Motor neuron (in vitro differentiated cells): ENCODE data around the gene WEE1. TPM values are rescaled to one million over a fixed set of nuclear protein-coding genes. Genes with fewer than 3 reads are reported as not detected.

Experiments used
- ATAC-seq, 8 experiments: fragments of 200-7000 bp; cut with Tn5 transposase; replicated peaks in 6 of 8; 2 replicates each; pipeline ENCODE4 v1.8.0; 2021; ENCODE audit warnings: mild to moderate bottlenecking in 8 of 8, moderate library complexity in 8 of 8
- H3K27ac ChIP-seq, 2 donors: fragments of 250-450 bp; sonication (Bioruptor Pico); 2 replicates each; pipeline ENCODE4 v1.9.0; 2021; ENCODE audit warnings: antibody characterized with exemption in 2 of 2, mild to moderate bottlenecking in 2 of 2, moderate library complexity in 1 of 2
- H3K4me1 ChIP-seq, 2 donors: fragments of 250-450 bp; sonication (Bioruptor Pico); replicated peaks in 1 of 2; 2 replicates each; pipeline ENCODE4 v1.6.1; 2021; ENCODE audit warnings: antibody characterized with exemption in 2 of 2, mild to moderate bottlenecking in 2 of 2, moderate library complexity in 1 of 2
- H3K4me3 ChIP-seq, 5 donors: fragments of 250-450 bp; sonication (Bioruptor Pico); 2 replicates each; pipeline ENCODE4 v1.9.0; 2021; ENCODE audit warnings: antibody characterized with exemption in 5 of 5, mild to moderate bottlenecking in 5 of 5, moderate library complexity in 4 of 5
- WGBS, 10 experiments: fragments of 450-650 bp; shearing (Covaris generic); methylation state at CpG; one replicate each; pipeline ENCODE4 v1.0.0; 2022; 5-methylcytosine and 5-hydroxymethylcytosine counted together
- in situ Hi-C, 9 experiments: fragments of 400-800 bp; cut with MboI; loops; one replicate each; pipeline ENCODE4 v1.15.0; 2021; ENCODE audit warnings: low sequenced_read_pairs in 9 of 9, low pct_unique_long_range_greater_than_20kb in 2 of 9; ENCODE audit not compliant: unreplicated experiment in 9 of 9
- total RNA-seq, 8 experiments: library from RNA; unstranded; fragments of 300-600 nt; gene quantifications; 2 replicates each; pipeline versions ENCODE4 v1.2.3 to v1.2.4, GENCODE V29; 2022

The WEE1 gene
- total RNA-seq, 8 experiments from 2014 or later: 10.2 to 76.7 (median 27.5) TPM

GRCh38 chr11:9569588-9570164 lies 3.8 kb upstream of the WEE1 start:
- ATAC-seq: no peak
- WGBS, 10 experiments: 64 to 100% (median 90%) methylated on average over 1 to 5 of the region's 5 CpGs; no CpG with 5 or more reads in 3 of the 10 experiments
- Histone ChIP-seq H3K27ac (peak overlapping the region in 1 of 2 donors; percentile 81), H3K4me1 (peaks cover 22 to 24% of the 10 kb centered on the region in 2 donors), H3K4me3 (no peak overlapping the region)
- in situ Hi-C loops: no loop called here

GRCh38 chr11:9570313-9571025 lies 3.0 kb upstream of the WEE1 start:
- WGBS, 10 experiments: 17 to 92% (median 77%) methylated on average over 2 to 9 of the region's 9 CpGs; no CpG with 5 or more reads in 1 of the 10 experiments
- in situ Hi-C loops: no loop called here

GRCh38 chr11:9571071-9571762 lies 2.3 kb upstream of the WEE1 start:
- in situ Hi-C loops: no loop called here
- Histone ChIP-seq H3K27ac (no peak overlapping the region), H3K4me3 (no peak overlapping the region), H3K4me1 (peaks cover 18 to 20% of the 10 kb centered on the region in 2 donors)
- ATAC-seq: no peak
- WGBS, 10 experiments: 16 to 100% (median 82%) methylated on average over 2 to 7 of the region's 8 CpGs; no CpG with 5 or more reads in 3 of the 10 experiments

More at GRCh38 chr11:9570313-9571025, 3.0 kb upstream of the WEE1 start:
- Histone ChIP-seq H3K4me1 (peaks cover 22 to 24% of the 10 kb centered on the region in 2 donors), H3K4me3 (no peak overlapping the region), H3K27ac (no peak overlapping the region)
- ATAC-seq: no peak

GRCh38 chr11:9571763-9572115 lies 1.7 kb upstream of the WEE1 start:
- in situ Hi-C loops: no loop called here
- Histone ChIP-seq H3K4me3 (no peak overlapping the region), H3K4me1 (peaks cover 13 to 19% of the 10 kb centered on the region in 2 donors), H3K27ac (no peak overlapping the region)
- WGBS, 10 experiments: 0 to 95% (median 87%) methylated on average over 1 to 5 of the region's 6 CpGs; no CpG with 5 or more reads in 1 of the 10 experiments
- ATAC-seq: no peak

- ATAC-seq: peak in 6 of 8 experiments; percentile 18 to 61 (median 55)
- H3K4me1 ChIP-seq: peaks cover 16 to 22% of the 10 kb centered on the region in 2 donors
- peak overlapping the region in 1 of 2 donors; percentile 84 for H3K27ac ChIP-seq
- peak overlapping the region; percentile 72 to 99 (median 85) for H3K4me3 ChIP-seq
- in situ Hi-C loops: no loop called here
- 0 to 3% (median 0%) methylated on average over 1 to 12 of the region's 122 CpGs; no CpG with 5 or more reads in 7 of the 10 experiments for WGBS, 10 experiments
Observed at GRCh38 chr11:9573775-9574621, 528 bp downstream of the WEE1 start.

GRCh38 chr11:9574622-9575259 lies 1.3 kb downstream of the WEE1 start:
- H3K4me1 ChIP-seq: peaks cover 10 to 16% of the 10 kb centered on the region in 2 donors
- peak overlapping the region in 1 of 2 donors; percentile 84 for H3K27ac ChIP-seq
- in situ Hi-C loops: no loop called here
- H3K4me3 ChIP-seq: peak overlapping the region; percentile 72 to 99 (median 85)
- WGBS, 10 experiments: 0 to 4% (median 0%) methylated on average over 2 to 29 of the region's 43 CpGs; no CpG with 5 or more reads in 1 of the 10 experiments
- peak in 2 of 8 experiments; percentile 2 for ATAC-seq

GRCh38 chr11:9575260-9576240 lies 2.1 kb downstream of the WEE1 start:
- in situ Hi-C loops: no loop called here
- peak overlapping the region in 1 of 2 donors; percentile 84 for H3K27ac ChIP-seq
- peak overlapping the region; percentile 72 to 99 (median 85) for H3K4me3 ChIP-seq
- peaks cover 10 to 16% of the 10 kb centered on the region in 2 donors for H3K4me1 ChIP-seq
- WGBS, 10 experiments: 0 to 15% (median 1%) methylated on average over 4 to 15 of the region's 17 CpGs
- ATAC-seq: peak in 3 of 8 experiments; percentile 6 to 14 (median 9)

- no peak for ATAC-seq
- peak overlapping the region in 4 of 5 donors; percentile 72 to 99 (median 82) for H3K4me3 ChIP-seq
- no peak overlapping the region for H3K27ac ChIP-seq
- 15 to 100% (median 61%) methylated on average over 1 to 4 of the region's 4 CpGs; no CpG with 5 or more reads in 1 of the 10 experiments for WGBS, 10 experiments
- in situ Hi-C loops: no loop called here
- H3K4me1 ChIP-seq: peaks cover 10 to 16% of the 10 kb centered on the region in 2 donors
Observed at GRCh38 chr11:9576701-9577381, 3.4 kb downstream of the WEE1 start.

GRCh38 chr11:9577556-9577955 lies 4.1 kb downstream of the WEE1 start:
- ATAC-seq: no peak
- WGBS, 10 experiments: 76 to 100% (median 87%) methylated on average over 1 to 7 of the region's 7 CpGs; no CpG with 5 or more reads in 1 of the 10 experiments
- Histone ChIP-seq H3K27ac (no peak overlapping the region), H3K4me3 (peak overlapping the region in 1 of 5 donors; percentile 85), H3K4me1 (peaks cover 5 to 14% of the 10 kb centered on the region in 2 donors)
- in situ Hi-C loops: no loop called here

GRCh38 chr11:9580894-9581293 lies 7.4 kb downstream of the WEE1 start:
- H3K4me1 ChIP-seq: peaks cover 5 to 13% of the 10 kb centered on the region in 2 donors
- H3K27ac ChIP-seq: no peak overlapping the region
- ATAC-seq: no peak
- 75 to 100% (median 100%) methylated on average over 1 to 4 of the region's 4 CpGs; no CpG with 5 or more reads in 3 of the 10 experiments for WGBS, 10 experiments
- no peak overlapping the region for H3K4me3 ChIP-seq
- in situ Hi-C loops: no loop called here
